Measurements from ENCODE around the gene BTN1A1.
A peak's percentile ranks its signal among the peaks of the same experiment; 100 is the strongest.

BTN1A1 gene

GRCh38 chr6:26465776-26466175, 34.3 kb upstream of the BTN1A1 start:
- DNase-seq (ENCODE audit: low read depth): no peak
- H3K9ac ChIP-seq (ENCODE audit: low read length): no peak overlapping the region
- H3K4me3 ChIP-seq (ENCODE audit: low read length): no peak overlapping the region
- H3K4me1 ChIP-seq (ENCODE audit: control insufficient read depth, insufficient read depth, low read length): peaks cover 7% of the 10 kb centered on the region
- H3K36me3 ChIP-seq (ENCODE audit: control insufficient read depth, insufficient read depth, low read length, severe bottlenecking): peaks cover 71% of the 10 kb centered on the region
- no peaks in the 10 kb centered on the region for H3K9me3 ChIP-seq (ENCODE audit: control insufficient read depth, low read length)
- H3K27me3 ChIP-seq (replicated peaks; ENCODE audit: control insufficient read depth, insufficient read depth, low read length): no peaks in the 10 kb centered on the region

- DNase-seq (ENCODE audit: low read depth): no peak
- Histone ChIP-seq H3K4me1 (ENCODE audit: control insufficient read depth, insufficient read depth, low read length) (peaks cover 6% of the 10 kb centered on the region), H3K27me3 (replicated peaks; ENCODE audit: control insufficient read depth, insufficient read depth, low read length) (no peaks in the 10 kb centered on the region), H3K9ac (ENCODE audit: low read length) (no peak overlapping the region), H3K4me3 (ENCODE audit: low read length) (no peak overlapping the region), H3K9me3 (ENCODE audit: control insufficient read depth, low read length) (no peaks in the 10 kb centered on the region), H3K36me3 (ENCODE audit: control insufficient read depth, insufficient read depth, low read length, severe bottlenecking) (peaks cover 53% of the 10 kb centered on the region)
These were observed 31.3 kb upstream of the BTN1A1 start for GRCh38 chr6:26468829-26469228.

- Histone ChIP-seq H3K9ac (ENCODE audit: low read length) (no peak overlapping the region), H3K27me3 (replicated peaks; ENCODE audit: control insufficient read depth, insufficient read depth, low read length) (no peaks in the 10 kb centered on the region), H3K36me3 (ENCODE audit: control insufficient read depth, insufficient read depth, low read length, severe bottlenecking) (peaks cover 35% of the 10 kb centered on the region), H3K4me1 (ENCODE audit: control insufficient read depth, insufficient read depth, low read length) (peaks cover 17% of the 10 kb centered on the region), H3K9me3 (ENCODE audit: control insufficient read depth, low read length) (no peaks in the 10 kb centered on the region), H3K4me3 (ENCODE audit: low read length) (no peak overlapping the region)
- no peak for DNase-seq (ENCODE audit: low read depth)
These were observed 29.5 kb upstream of the BTN1A1 start for GRCh38 chr6:26470643-26471042.

GRCh38 chr6:26471970-26472369, 28.1 kb upstream of the BTN1A1 start:
- Histone ChIP-seq H3K4me1 (ENCODE audit: control insufficient read depth, insufficient read depth, low read length) (peaks cover 17% of the 10 kb centered on the region), H3K27me3 (replicated peaks; ENCODE audit: control insufficient read depth, insufficient read depth, low read length) (no peaks in the 10 kb centered on the region), H3K9ac (ENCODE audit: low read length) (no peak overlapping the region), H3K36me3 (ENCODE audit: control insufficient read depth, insufficient read depth, low read length, severe bottlenecking) (peaks cover 21% of the 10 kb centered on the region), H3K4me3 (ENCODE audit: low read length) (no peak overlapping the region), H3K9me3 (ENCODE audit: control insufficient read depth, low read length) (no peaks in the 10 kb centered on the region)
- DNase-seq (ENCODE audit: low read depth): no peak

- H3K9me3 ChIP-seq (ENCODE audit: control insufficient read depth, low read length): no peaks in the 10 kb centered on the region
- H3K4me1 ChIP-seq (ENCODE audit: control insufficient read depth, insufficient read depth, low read length): peaks cover 17% of the 10 kb centered on the region
- peak overlapping the region; percentile 87 for H3K9ac ChIP-seq (ENCODE audit: low read length)
- H3K27me3 ChIP-seq (replicated peaks; ENCODE audit: control insufficient read depth, insufficient read depth, low read length): no peaks in the 10 kb centered on the region
- peak overlapping the region; percentile 88 for H3K4me3 ChIP-seq (ENCODE audit: low read length)
- no peak for DNase-seq (ENCODE audit: low read depth)
- H3K36me3 ChIP-seq (ENCODE audit: control insufficient read depth, insufficient read depth, low read length, severe bottlenecking): peaks cover 15% of the 10 kb centered on the region
These were observed 27.4 kb upstream of the BTN1A1 start for GRCh38 chr6:26472549-26473290.

- Histone ChIP-seq H3K4me3 (ENCODE audit: low read length) (peak overlapping the region; percentile 88), H3K36me3 (ENCODE audit: control insufficient read depth, insufficient read depth, low read length, severe bottlenecking) (peaks cover 8% of the 10 kb centered on the region), H3K9ac (ENCODE audit: low read length) (peak overlapping the region; percentile 87), H3K4me1 (ENCODE audit: control insufficient read depth, insufficient read depth, low read length) (peaks cover 17% of the 10 kb centered on the region), H3K9me3 (ENCODE audit: control insufficient read depth, low read length) (no peaks in the 10 kb centered on the region), H3K27me3 (replicated peaks; ENCODE audit: control insufficient read depth, insufficient read depth, low read length) (no peaks in the 10 kb centered on the region)
- DNase-seq (ENCODE audit: low read depth): no peak
These were observed 26.7 kb upstream of the BTN1A1 start for GRCh38 chr6:26473429-26473757.

- H3K9me3 ChIP-seq (ENCODE audit: control insufficient read depth, low read length): no peaks in the 10 kb centered on the region
- peak overlapping the region; percentile 87 for H3K9ac ChIP-seq (ENCODE audit: low read length)
- H3K4me1 ChIP-seq (ENCODE audit: control insufficient read depth, insufficient read depth, low read length): peaks cover 17% of the 10 kb centered on the region
- peaks cover 3% of the 10 kb centered on the region for H3K36me3 ChIP-seq (ENCODE audit: control insufficient read depth, insufficient read depth, low read length, severe bottlenecking)
- no peaks in the 10 kb centered on the region for H3K27me3 ChIP-seq (replicated peaks; ENCODE audit: control insufficient read depth, insufficient read depth, low read length)
- peak overlapping the region; percentile 88 for H3K4me3 ChIP-seq (ENCODE audit: low read length)
- DNase-seq (ENCODE audit: low read depth): peak; percentile 96
These were observed 26.2 kb upstream of the BTN1A1 start for GRCh38 chr6:26473758-26474438.

- Histone ChIP-seq H3K9me3 (ENCODE audit: control insufficient read depth, low read length) (no peaks in the 10 kb centered on the region), H3K9ac (ENCODE audit: low read length) (peak overlapping the region; percentile 87), H3K4me3 (ENCODE audit: low read length) (peak overlapping the region; percentile 88), H3K27me3 (replicated peaks; ENCODE audit: control insufficient read depth, insufficient read depth, low read length) (no peaks in the 10 kb centered on the region), H3K4me1 (ENCODE audit: control insufficient read depth, insufficient read depth, low read length) (peaks cover 17% of the 10 kb centered on the region), H3K36me3 (ENCODE audit: control insufficient read depth, insufficient read depth, low read length, severe bottlenecking) (no peaks in the 10 kb centered on the region)
- DNase-seq (ENCODE audit: low read depth): no peak
These were observed 25.6 kb upstream of the BTN1A1 start for GRCh38 chr6:26474439-26474881.

- peak; percentile 30 for DNase-seq (ENCODE audit: low read depth)
- Histone ChIP-seq H3K9ac (ENCODE audit: low read length) (no peak overlapping the region), H3K4me1 (ENCODE audit: control insufficient read depth, insufficient read depth, low read length) (peaks cover 17% of the 10 kb centered on the region)
These were observed 24.0 kb upstream of the BTN1A1 start for GRCh38 chr6:26475823-26476729.

GRCh38 chr6:26476896-26477295, 23.2 kb upstream of the BTN1A1 start:
- no peaks in the 10 kb centered on the region for H3K9me3 ChIP-seq (ENCODE audit: control insufficient read depth, low read length)
- no peak for DNase-seq (ENCODE audit: low read depth)
- no peaks in the 10 kb centered on the region for H3K27me3 ChIP-seq (replicated peaks; ENCODE audit: control insufficient read depth, insufficient read depth, low read length)
- peaks cover 17% of the 10 kb centered on the region for H3K4me1 ChIP-seq (ENCODE audit: control insufficient read depth, insufficient read depth, low read length)
- no peaks in the 10 kb centered on the region for H3K36me3 ChIP-seq (ENCODE audit: control insufficient read depth, insufficient read depth, low read length, severe bottlenecking)
- no peak overlapping the region for H3K9ac ChIP-seq (ENCODE audit: low read length)
- H3K4me3 ChIP-seq (ENCODE audit: low read length): no peak overlapping the region

More at GRCh38 chr6:26475823-26476729, 24.0 kb upstream of the BTN1A1 start:
- Histone ChIP-seq H3K27me3 (replicated peaks; ENCODE audit: control insufficient read depth, insufficient read depth, low read length) (no peaks in the 10 kb centered on the region), H3K4me3 (ENCODE audit: low read length) (no peak overlapping the region), H3K36me3 (ENCODE audit: control insufficient read depth, insufficient read depth, low read length, severe bottlenecking) (no peaks in the 10 kb centered on the region), H3K9me3 (ENCODE audit: control insufficient read depth, low read length) (no peaks in the 10 kb centered on the region)

GRCh38 chr6:26477426-26477825, 22.7 kb upstream of the BTN1A1 start:
- H3K27me3 ChIP-seq (replicated peaks; ENCODE audit: control insufficient read depth, insufficient read depth, low read length): no peaks in the 10 kb centered on the region
- H3K4me3 ChIP-seq (ENCODE audit: low read length): no peak overlapping the region
- H3K9ac ChIP-seq (ENCODE audit: low read length): no peak overlapping the region
- H3K9me3 ChIP-seq (ENCODE audit: control insufficient read depth, low read length): no peaks in the 10 kb centered on the region
- H3K36me3 ChIP-seq (ENCODE audit: control insufficient read depth, insufficient read depth, low read length, severe bottlenecking): no peaks in the 10 kb centered on the region
- DNase-seq (ENCODE audit: low read depth): no peak
- H3K4me1 ChIP-seq (ENCODE audit: control insufficient read depth, insufficient read depth, low read length): peaks cover 17% of the 10 kb centered on the region
